Activated T-cell treated with anti-CD3 and anti-CD28 coated beads for 48 hours (primary cell): ENCODE results near the gene PKNOX2.

Experiments
- DNase-seq: peaks from one replicate; pipeline ENCODE4 v3.0.0-alpha.2; 2020; ENCODE audit warnings: low read depth

PKNOX2 gene

DNA sequence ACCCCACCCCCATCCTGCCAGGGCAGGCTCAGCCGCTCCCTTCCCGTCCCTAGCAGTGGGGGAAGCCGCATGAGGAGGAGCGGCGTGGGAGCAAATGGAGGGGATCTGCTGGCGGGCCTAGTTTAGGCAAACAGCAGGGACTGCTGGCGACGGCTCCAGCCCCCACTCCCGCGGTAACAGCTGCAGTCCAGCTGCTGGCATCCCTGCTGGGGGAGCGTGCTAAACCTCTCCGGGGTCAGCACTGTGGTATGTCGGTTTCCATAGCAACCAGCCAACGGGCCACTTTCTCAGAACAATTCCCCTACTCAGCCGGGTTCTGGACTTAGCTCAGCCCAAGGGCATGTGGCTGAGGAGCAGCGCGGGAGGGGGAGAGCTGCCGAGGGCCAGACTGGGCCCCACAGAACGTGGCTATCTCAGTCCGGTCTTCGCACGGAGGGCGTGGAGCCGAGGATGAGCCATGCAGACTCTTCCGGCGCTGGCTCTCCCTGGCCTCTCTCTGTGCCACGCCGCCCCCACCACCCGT lies 98.8 kb downstream of the PKNOX2 start:
- DNase-seq = no peak

DNA sequence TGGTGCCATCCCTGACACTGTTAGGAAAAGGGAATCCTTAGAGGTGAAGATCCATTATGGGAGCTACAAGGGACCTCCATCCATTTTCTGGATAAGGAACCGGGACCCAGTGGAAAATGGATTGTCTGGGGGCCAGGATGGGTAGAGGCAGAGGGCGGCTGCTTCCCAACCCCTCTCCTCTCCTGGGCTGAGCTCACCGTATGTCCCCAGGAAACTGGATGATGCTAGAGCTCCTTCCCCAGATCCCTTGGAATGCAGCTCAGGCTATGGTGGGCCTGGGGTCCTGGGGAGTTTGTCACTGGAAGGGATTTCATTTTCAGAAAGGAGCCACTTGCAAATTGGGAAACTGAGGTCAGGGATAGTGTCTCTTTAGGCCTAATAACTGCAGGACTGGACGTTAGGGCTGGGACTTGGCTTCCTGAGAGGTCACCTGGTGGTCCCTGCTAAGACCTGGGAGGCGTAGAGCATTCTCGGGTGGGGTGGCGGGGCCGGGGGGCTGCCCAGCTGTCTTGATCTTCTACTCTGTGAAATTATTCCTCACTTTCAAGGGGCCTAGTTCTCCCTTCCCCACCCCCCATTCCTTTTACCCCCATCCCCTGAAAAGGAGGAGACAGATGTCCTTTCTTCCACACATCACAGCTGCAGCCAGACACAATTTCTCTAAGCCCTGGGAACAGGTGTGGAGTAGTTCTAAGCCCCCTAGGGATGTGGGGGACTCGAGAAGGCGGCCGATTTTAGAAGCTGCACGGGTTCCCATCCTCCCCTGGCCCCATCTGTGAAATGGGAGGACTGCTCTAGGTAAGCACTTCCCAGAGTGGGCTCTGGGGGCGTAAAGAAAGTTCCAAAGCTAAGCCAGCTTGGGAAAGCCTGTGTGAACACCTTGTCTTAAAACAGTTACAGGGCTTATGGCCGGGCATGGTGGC lies 99.8 kb downstream of the PKNOX2 start:
- DNase-seq = no peak

DNA sequence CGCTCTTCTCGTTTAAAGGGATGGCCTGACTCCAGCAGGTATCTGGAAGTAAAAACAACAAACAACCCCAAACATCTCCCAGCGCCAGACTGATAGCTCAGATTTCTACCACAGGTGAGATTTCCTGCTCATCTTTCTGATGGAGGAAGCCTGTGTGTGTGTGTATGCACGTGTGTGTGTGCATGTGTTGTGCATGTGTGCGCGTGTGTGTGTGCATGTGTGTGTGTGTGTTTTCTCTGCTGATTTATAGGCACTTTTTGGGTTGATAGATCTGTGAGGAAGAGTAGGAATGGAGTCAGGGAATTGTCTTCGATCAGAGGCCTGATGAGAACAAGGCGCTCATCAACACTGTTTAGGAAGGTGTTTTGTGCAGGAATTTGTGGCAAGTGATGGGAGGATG lies 103.0 kb downstream of the PKNOX2 start:
- no peak for DNase-seq

DNA sequence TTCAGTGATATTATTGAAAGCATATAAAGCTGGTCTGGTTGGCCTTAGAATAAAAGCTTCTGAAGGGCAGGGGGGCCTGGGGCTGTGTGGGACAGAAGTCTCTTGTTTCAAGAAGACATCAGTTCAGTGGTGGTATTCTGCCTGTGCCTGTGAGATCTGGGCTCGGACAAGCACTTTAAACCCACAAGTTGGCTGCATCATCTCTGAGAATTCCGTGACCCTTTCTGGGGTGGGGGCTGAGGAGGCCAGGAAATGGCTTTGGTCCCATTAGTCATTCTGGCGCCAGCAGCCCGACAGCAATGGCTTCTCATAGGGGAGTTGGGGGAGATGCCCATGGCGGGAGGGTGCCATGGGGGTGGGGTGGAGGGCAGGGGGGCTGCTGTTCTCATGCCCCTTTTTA lies 104.1 kb downstream of the PKNOX2 start:
- DNase-seq = no peak

DNA sequence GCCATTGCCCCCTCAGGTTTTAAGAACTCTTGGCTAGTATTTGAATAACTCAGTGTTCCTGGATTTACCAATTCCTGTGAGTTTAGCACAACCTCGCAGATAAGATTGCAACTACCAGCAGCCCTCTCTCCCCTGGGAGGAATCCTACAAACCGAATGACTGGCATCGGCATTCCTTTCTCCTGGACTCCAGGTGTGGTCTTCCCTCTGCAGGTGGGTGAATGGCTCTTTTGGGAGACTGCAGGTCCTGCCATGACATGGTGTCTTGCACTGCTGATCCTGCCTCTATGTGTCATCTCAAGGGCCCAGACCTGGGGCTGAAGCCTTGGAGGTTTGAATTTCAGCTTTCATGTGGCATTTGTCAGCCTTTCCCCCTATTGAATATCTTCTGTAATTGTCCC lies 105.6 kb downstream of the PKNOX2 start:
- DNase-seq = no peak

DNA sequence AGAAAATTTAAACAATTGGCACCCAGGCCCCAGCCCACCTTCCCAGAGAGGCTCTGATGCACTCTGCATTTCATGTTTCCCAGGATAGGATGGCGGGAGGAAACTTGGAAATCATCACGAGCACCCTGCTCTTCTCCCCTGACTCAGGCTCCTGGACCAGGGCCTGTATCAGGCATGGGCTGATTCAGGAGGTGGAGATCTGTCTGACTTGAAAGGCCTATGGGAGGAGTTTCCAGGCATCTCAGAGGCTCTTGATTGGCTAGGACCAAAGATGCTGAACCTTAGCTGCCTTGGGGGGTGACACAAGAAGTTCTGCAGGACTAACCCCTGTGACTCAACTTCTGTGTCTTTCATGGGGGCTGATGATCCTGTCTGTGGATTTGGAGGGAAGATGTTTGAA lies 106.2 kb downstream of the PKNOX2 start:
- DNase-seq = no peak

DNA sequence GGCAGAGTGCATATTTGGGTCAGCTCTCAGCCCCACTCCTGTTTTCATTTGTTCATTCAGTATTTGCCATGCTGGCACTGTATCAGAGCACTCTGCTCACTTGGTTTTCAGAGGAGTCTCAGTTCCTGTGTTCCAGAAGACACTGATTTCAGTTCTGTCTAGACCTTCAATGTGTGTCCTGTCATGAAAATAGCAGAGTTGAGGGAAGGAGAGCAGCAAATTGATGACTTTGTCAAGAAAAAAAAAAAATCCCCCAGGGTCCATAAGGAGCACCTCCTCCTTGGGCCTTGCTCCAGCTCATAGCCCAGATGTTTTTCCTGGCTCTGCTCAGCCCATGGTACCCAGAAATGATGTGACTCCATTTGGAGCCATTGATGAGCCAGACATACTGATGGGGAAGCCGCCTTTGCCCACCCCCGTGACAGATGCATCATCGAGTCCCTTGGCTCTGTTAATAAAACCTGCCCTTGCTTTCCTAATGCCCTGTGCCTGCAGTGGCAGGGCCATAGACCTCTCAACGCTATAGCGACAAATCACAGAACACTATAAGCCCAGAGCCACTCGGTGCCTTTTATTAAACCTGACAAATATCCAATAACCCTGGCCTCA lies 107.0 kb downstream of the PKNOX2 start:
- DNase-seq = no peak

DNA sequence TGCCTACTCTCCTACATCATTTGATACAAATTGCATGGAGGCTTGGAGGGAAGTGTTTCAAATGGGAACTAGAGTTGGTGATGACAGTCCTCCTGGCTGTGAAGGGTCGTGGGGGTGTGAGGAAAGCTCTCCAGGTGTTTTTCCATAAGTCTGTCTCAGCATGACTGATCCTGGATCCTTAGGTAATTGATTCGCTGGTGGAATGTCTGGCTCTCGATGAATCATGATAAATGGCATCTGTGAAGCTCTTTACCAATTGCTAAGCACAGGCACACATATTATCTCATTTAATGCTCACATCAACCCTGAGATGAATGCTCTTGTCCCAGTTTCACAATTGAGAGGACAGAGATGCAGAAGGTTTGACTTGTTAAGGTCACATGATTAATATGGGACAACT lies 107.5 kb downstream of the PKNOX2 start:
- no peak for DNase-seq

DNA sequence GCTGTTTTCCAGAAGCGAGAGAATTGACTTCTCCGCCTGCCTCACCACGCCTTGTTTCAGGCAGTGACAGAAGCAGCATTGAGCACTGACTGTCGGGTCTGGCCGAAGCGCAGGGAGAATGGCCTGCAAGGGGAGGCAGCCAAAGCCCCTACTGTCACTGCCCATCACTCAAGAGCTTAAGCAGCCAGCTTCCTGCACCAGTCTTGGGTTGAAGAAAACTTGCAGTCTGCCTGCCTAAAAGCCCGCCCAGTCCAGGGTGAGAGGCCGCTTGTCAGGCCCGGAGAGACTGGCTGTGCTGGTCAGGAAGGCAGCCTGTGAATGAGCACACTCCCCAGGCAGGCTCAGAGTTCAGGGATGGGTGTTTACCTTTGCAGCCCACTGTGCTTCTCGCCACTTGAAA lies 108.3 kb downstream of the PKNOX2 start:
- no peak for DNase-seq

DNA sequence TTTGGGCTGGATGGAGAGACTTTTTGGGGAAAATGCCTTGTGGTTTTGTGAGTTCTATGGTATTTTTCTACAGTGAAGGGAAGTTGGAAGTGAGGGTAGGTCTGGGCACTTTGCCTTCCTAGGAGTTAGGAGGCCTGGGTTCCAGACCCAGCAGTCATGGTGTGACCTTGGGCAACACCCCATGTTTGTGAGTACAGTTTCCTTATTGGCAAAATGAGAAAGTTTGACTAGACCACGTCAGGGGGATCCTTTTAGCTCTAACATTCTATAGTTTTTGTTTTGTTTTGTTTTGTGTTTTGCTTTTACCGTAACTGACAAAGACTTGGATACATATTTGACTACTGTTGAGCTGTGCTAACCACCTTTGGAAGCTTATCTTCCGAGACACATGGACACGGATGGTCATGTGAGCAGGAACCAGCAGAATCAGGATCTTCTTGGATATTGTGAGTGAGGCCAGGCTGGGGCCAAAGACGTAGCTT lies 109.0 kb downstream of the PKNOX2 start:
- DNase-seq = no peak

DNA sequence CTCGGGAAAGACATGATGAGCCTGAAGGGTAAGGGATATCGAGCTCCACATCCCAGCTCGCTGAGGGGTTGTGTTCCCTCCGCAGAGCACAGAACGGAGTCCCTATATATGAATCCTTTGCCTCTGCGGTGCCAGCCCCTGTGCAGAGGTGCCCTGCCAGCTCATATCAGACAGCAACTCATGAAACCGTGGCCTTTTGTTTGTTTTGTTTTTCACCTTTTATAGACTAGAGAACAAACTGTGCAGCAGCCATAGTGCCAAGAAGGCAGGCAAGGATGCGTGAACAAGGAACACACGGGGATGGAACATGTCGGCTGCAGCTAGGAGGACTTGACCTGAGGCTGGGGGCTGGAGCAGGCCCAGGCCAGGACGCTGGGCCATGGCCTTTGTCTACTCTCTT lies 109.8 kb downstream of the PKNOX2 start:
- no peak for DNase-seq

DNA sequence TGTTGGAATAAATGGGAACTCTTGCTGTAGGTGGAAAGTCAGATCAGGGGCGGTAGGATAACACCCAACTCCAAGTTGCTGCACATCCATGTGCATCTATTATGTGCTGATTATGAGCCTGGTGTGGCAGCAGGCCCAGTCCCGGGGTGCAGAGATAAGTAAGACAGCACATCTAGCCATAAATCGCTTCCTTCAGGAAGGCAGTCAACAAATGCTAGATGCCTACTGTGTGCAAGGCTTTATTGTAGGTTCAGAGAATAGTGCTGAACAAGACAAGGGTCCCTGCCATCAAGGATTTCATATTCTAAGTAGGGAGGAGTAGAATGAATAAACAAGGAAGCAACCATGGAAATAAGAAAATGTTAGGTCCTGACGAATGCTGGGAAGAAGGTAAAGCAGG lies 110.2 kb downstream of the PKNOX2 start:
- DNase-seq = no peak

DNA sequence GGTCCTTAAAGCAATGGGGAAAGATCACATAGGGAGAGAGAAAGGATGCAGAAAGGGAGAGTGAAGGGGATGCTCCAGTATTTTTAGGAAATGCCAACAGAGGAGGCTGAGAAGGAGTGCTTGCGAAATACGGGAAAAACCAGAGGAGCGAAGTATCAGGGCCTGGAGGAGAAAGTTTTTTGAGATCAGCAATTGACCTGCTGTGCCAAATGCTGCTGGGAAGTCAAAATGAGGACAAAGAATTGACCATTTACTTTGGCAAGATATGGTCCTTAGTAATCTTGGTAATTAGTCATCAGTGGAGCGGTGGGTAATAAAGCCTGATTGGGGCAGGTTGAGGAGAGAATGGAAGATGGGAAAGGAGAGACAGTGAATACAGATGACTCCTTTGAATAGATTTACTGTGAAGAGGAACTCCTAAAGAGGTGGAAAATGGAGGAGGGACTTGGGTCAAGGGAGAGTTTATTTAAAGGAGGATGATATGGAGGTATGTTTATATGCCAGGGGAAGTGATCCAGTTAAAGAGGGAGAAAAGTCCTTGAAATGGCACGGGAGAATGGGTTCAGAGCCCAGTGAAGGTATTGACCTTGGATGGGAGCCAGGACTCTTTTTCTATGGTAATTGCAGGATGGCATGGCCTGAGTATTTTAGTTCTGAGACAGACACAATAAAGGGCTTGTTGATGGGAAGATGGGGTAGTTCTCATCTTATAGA lies 111.5 kb downstream of the PKNOX2 start:
- DNase-seq = no peak

DNA sequence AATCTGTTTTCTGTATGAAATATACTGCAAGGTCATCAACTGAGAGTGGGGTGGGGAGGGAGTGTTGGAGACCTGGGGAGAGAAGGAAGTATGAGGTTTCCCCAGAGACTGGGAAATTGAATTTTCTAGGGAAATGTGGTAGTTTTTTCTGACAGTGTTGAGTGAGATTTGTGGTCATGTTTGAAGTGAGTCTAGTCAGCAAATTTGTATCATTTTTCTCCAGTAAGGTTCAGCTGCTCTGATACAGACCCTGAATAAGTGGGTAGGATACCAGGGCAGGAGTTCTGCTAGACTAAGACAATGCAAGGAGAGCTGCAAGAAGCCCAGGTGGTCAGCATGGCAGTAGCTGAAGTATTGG lies 112.0 kb downstream of the PKNOX2 start:
- no peak for DNase-seq

DNA sequence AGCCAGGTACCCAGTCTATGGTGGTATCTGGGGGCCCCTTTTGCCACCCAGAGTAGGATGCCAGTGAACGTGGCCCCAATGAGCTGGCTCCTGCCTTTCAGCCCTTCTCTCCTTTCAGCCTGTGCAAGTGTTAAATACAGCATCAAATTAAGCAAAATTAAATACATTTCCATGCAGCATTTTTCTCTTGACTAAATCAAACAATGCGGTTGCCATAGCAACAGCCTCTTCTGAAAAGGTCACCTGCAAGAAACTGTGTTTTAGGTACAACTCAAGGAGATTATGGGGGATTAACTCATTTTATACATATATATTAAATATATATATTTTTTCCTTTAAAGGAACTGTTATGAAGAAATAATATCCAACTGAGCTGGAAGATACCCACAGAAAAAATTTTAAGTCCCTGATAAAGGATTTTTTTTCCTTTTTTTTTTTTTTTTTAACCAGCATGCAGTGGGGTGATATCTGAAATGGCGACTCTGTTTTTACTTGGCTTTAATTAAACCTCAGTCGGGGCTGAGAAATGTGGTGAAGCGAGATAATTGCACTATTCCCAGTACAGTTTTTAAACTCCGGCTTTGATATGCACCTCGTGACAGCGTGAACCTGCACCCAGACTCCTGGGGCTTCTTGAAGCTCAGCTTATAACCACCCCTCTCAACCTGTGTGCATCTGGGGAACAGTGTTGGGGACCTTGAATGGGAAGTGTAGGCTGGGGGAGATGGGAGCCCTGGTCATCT lies 115.3 kb downstream of the PKNOX2 start:
- DNase-seq = no peak

DNA sequence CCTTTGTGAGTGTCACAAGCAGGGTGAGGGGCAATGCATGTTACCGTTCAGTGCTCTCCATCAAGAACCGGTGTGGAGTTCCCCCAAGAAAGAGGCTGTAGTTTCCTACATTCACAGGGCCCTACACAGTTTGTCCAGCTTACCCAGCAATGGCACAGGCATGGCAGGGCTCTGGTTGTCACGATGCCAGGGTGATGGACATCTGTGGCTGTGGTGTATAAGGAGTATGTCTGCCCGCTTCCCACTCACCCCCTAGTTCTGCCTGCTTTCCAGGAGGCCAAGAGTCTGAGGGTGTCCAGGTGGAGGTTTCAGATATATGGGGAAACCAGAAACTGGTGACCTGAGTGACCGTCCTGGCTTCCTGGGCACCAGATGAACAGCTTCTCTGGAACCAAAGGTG lies 116.1 kb downstream of the PKNOX2 start:
- DNase-seq = no peak

DNA sequence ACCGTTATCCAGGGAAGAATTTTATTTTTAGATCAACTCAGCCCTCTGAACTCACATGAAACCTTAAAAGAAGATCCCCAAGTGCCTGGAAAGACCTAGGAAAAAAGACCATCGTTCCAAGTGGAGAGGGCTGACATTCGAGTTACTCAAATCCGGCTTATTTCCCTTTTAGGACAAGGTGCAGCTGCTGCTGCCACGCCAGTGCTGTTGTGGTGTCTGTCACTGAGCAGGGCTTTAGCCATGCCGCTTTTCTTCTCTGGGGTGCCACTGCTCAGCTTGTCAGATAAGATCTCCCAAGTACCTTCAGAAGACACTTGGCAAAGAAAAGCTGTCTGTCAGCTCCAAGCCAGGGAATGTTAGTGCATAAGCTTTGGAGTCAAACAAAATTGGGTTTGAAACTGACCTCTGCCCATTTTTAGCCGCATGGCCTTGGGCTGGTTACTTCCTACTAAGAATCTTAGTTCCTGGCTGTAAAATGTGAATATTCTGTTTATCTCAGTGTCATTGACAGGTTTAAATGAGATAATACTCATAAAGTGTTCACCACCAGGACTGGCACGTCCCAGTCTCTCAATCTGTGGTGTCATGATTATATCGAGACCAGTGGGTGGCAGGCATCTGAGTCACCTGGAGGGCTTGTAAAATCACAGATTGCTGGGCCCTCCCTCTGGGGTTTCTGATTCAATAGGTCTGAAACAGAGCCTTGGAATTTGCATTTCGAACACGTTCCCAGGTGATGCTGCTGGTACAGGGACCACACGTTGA lies 117.5 kb downstream of the PKNOX2 start:
- DNase-seq = no peak

DNA sequence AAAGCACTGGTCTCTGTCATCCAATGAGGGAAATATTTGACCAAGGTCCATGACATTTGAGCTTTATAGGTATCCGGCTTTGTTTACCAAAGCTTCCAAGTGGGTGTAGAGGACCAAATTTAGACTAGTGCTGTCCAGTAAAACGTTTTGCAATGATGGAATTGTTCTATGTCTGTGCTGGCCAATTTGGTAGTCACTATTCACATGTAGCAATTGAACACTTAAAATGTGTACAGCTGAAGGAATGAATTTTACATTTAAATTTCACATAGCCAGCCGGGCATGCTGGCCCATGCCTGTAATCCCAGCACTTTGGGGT lies 118.0 kb downstream of the PKNOX2 start:
- DNase-seq = no peak

DNA sequence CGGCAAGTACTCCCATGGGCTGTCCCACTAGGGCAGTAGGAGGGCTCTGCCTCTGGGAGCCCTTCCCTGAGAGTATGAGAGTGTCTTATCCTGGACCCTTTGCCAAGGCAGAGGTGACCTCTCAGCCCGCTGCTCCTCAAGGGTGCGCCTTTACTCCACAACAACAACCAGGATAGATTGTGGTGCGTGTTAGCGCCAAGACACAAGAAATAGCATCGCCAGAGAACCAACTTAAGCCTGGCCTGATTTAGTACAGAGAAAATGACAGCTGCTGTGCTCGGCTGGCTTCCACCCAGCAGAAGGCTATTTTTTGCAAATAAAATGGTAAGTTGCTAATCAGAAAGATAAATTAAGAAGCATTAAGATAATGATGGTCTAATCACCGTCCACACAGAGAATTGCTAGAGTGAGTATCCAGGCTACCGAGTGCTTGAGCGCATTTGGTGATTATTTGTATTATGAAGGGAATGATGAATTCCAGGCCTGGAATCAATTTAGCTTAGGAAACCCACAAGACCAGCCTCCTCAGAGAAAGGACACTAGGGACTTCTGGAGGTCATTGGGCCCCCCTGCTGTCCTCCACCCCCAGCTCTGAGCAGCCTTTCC lies 119.8 kb downstream of the PKNOX2 start:
- DNase-seq = no peak

DNA sequence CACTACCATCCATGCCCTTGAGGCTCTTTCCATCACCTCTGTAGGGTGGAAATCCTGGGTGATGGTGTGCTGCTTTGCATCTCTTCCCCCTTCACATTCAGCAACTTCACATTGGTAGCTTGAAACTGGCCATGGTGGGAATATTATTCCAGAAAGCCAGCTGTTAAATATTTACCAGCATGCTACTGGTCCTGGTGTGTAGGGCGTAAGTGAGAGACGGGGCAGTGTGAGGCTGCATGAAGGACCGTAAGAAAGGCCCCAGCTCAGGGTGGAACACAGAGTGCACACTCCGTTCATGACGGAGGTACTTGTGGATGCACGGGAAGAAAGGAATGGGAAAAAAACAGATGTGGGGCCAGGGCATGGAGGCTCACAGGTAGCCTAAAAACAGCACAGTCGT lies 121.3 kb downstream of the PKNOX2 start:
- DNase-seq = no peak

DNA sequence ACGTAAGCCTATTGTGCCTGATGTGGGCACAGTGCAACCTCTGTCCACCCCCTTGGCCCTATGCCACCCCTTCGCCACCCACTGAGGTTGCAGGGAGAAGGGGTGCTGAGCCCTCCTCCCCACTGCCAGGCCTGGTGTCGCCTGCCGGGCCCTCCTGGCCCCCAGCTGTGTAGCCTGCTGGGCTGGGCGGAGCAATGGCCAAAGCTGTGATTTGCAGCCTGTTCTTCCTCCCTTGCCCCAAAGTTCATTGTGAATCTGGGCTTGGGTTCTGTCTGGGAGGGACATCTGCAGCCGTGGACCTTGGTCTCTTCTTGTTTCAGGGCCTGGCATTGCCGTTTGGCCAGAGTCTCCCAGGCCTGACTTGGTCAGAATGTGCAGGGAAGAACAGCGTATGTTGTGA lies 121.9 kb downstream of the PKNOX2 start:
- DNase-seq = no peak
